GM18858 (cell line): ENCODE results near the gene AGPAT3.

Source experiments
- ATAC-seq: cut with Tn5 transposase; IDR thresholded peaks from one replicate; pipeline ENCODE4 v1.9.1; 2021; ENCODE audit not compliant: unreplicated experiment

The AGPAT3 gene

GRCh38 chr21:43971992-43972255 is 106.9 kb downstream of the AGPAT3 start:
- no peak for ATAC-seq

GRCh38 chr21:43972850-43973633 is 108.0 kb downstream of the AGPAT3 start:
- ATAC-seq: no peak

- ATAC-seq: no peak
Observed at GRCh38 chr21:43973634-43973955, 108.6 kb downstream of the AGPAT3 start.

GRCh38 chr21:43974791-43975468 is 109.9 kb downstream of the AGPAT3 start:
- no peak for ATAC-seq

GRCh38 chr21:43975469-43976098 is 110.6 kb downstream of the AGPAT3 start:
- ATAC-seq: no peak

- ATAC-seq: no peak
Observed at GRCh38 chr21:43976661-43977060, 111.6 kb downstream of the AGPAT3 start.

GRCh38 chr21:43978060-43978459 is 113.0 kb downstream of the AGPAT3 start:
- ATAC-seq: no peak

- no peak for ATAC-seq
Observed at GRCh38 chr21:43979654-43980053, 114.6 kb downstream of the AGPAT3 start.

GRCh38 chr21:43981151-43981870 is 116.3 kb downstream of the AGPAT3 start:
- no peak for ATAC-seq

GRCh38 chr21:43981871-43982210 is 116.8 kb downstream of the AGPAT3 start:
- no peak for ATAC-seq

GRCh38 chr21:43982489-43983078 is 117.6 kb downstream of the AGPAT3 start:
- no peak for ATAC-seq

GRCh38 chr21:43983390-43983789 is 118.4 kb downstream of the AGPAT3 start:
- no peak for ATAC-seq

GRCh38 chr21:43983860-43984420 is 118.9 kb downstream of the AGPAT3 start:
- ATAC-seq: no peak

GRCh38 chr21:43984905-43985689 is 120.1 kb downstream of the AGPAT3 start:
- no peak for ATAC-seq

- ATAC-seq: no peak
Observed at GRCh38 chr21:43985690-43986251, 120.7 kb downstream of the AGPAT3 start.

- no peak for ATAC-seq
Observed at GRCh38 chr21:43986544-43987451, 121.8 kb downstream of the AGPAT3 start.

- no peak for ATAC-seq
Observed at GRCh38 chr21:43987509-43987908, 122.5 kb downstream of the AGPAT3 start.

GRCh38 chr21:43988016-43988415 is 123.0 kb downstream of the AGPAT3 start:
- no peak for ATAC-seq
